ENCODE measurements around the gene MYO15B. TPM values are rescaled to one million over a fixed set of nuclear protein-coding genes. Genes with fewer than 3 reads are reported as not detected.

The MYO15B gene
- total RNA-seq, 1 donor from 2014 or later, result 20.2 TPM

DNA sequence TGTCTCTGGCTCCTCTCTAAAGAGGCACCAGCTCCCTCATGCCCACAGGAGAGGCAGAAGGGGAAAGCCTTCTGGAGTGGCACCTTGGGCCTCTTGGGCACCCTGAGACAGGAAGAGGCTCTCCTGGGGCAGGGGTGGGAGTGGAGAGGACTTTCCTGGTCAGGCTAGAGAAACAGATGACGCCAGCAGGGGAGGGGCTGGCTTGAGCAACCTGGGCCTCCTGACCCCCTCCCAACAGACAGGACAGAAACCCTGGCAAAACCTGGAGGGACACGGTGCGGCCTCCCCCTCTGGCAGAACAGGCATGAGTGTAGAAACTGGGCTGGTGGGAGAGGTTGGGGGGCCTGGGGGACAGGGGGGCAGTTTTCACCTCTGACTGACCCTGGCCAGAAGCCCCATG lies 51.7 kb downstream of the MYO15B start:
- DNase-seq (ENCODE audit: low read depth in 2 of 2), result no peak

DNA sequence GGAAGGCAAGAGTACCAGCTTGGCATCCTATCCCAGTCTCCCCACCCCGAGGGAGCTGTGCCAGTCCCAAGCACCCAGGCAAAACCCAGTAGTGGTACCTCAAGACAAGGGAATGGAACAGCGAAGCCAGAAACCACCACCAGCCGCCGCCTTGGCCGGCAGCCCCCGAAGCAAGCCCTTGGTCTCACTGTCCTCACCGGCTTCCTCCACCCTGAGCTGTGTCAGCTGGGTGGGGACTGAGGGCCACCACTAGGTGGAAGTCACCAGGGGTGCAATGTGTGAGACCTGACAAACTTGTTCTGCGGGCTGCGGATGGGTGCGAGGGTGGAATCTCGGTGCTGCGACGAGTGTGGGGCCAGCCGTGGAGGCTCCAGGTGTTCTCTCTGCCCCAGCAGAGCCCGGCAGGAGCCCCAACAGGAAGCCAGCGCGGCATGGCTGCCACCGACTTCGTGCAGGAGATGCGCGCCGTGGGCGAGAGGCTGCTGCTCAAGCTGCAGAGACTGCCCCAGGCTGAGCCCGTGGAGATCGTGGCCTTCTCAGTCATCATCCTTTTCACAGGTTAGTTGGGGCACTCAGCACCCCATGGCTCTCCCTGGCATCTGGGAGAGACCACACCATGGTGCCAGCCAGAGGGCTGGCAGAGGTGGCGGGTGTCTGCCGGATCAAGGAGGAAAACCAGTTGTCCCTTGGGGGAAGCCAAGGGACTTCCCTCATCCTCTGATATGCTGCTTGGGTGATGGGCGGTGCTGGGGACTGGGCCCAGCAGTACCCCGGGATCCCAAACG lies 52.4 kb downstream of the MYO15B start:
- no peak for DNase-seq (ENCODE audit: low read depth in 2 of 2)

DNA sequence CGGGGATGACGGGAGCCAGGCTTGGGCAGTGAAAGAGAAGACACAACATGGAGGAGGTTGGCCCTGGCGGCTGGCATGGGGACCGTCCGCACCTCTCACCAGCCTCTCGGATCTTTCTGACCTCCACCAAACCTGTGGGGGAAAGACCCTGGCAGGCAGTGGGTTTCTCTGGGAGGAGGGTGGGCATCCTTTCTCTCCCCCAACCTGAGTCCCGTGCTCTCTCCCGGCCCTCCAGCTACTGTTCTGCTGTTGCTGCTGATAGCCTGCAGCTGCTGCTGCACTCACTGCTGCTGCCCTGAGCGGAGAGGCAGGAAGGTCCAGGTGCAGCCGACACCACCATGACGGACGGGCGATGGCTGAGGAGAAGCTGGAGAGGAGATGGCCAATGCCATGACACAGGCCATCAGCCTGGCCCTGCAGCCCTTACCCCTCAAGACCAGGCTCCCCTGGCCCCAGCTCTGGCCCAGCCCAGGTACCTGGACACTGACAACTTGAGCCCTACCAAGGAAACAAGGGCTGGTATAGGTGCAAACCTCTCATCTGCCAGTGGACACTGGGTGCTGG lies 53.0 kb downstream of the MYO15B start:
- no peak for DNase-seq (ENCODE audit: low read depth in 2 of 2)

DNA sequence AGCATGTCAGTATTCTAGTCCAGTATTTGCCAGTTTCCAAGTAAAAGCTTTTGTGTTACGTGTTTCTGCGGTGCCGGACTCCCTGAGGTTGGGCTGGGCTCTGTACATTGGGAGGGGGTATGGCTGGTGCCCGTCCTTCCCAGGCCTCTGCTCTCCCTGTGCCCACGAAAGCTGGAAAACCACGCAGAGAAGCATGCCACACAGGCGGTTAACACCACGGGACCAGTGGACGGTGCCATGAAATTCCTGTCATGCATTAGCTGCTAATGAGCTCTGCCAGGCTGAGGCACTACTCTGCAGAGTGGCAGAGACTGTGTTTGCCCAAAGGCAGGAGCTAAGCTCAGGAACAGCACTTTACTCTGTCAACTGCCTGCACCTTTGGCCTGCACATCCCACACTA lies 53.7 kb downstream of the MYO15B start:
- no peak for DNase-seq (ENCODE audit: low read depth in 2 of 2)

DNA sequence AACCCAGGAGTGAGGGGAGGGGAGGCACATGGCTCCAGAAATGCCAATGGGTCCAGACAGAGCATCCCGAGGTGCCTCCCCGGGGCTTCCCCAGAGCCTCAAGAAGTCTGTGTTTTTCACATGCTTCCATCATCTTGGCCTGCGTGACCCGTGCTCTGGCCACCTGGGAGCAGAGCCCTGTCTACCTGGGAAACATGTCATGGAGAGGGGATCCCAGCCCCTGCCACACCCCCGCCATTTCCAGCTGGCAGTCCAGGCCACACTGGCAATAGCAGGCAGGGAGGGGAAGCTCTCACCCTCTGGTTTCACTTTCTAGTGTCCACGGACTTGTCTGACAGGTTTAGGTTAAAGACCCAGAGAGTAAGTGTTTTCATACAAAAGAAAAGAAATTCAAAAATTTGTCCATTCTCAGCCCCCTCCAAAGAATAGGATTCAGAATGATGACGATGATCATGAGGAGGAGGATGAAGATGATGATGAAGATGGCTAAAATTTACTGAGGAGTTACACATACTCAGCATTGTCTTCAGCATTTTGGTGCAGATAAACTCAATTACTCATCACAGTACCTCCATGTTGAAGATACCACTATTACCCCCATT lies 54.7 kb downstream of the MYO15B start:
- peak; percentile 19 to 32 for DNase-seq (ENCODE audit: low read depth in 2 of 2)

DNA sequence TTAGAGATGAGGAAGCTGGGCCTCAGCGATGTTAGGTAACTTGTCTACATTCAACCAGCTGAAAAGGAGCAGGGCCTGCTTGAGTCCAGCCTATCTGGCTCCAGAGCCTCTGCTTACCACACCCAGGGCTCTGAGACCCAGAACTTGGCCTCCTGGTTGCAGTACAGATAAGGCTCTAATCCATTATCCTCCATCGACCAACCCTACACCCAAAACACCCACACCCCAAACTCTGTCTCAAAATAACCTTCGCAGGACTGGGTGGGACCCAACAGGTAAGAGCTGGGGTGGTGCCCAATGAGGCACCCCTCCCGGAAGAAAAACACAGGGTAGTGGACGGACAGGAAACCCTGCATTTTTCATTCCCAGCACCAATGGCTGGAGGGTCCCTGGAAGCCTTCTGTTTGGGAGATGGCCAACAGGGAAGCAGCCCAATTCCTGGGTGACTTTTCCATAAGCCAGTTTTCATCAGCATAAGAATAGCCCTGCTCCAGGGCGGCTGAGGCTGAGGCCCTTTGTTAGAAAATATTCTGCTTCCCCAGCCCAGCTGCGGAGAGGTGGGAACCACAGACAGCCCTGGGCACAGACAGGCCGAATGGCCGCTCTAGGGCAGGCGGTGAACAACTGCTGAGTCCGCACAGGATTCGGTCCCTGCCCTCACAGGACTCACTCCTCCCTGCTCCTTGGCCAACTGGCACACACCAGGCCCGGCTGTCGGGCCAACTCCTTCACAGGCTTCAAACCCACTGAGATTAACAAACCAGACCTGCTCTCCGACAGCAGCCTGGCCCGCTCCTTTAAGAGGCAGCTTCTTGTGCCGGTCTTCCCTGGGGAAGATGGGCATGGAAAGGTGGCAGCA lies 55.4 kb downstream of the MYO15B start:
- no peak for DNase-seq (ENCODE audit: low read depth in 2 of 2)

DNA sequence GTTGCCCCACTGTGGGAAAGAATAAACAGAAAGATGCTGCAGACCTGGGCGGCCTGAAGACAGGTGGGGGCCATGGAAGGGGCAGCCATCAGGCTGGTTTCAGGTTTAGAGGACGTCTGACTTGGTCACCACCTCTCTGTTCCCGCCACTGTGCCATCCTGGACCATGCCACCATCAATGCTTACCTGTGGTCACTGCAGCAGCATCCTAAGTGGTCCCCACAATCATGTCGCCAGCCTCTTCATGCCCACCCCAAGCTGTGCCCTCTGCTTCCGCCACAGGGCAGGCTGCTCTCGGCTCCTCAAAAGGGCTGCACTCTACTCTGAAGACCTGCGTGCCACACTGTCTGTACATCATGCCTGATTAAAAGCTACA lies 56.0 kb downstream of the MYO15B start:
- DNase-seq (ENCODE audit: low read depth in 2 of 2), result no peak

DNA sequence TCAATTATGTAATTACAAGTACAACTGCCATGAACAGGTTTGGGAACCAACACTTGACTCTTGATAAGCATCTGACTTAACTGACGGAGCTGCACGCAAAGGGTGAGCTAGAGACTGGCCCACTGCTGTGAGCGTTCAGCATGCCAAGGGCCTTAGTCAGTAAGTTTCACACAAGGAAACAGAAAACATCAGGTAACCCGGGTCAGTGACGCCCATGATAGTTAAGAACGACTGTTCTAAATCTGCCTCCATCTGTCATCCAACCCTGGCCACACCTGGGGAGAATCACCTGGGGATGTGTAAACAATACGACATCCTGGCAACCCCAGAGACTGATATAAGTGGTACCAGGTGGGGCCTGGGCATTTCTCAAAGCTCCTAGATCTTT lies 57.9 kb downstream of the MYO15B start:
- DNase-seq (ENCODE audit: low read depth in 2 of 2), result peak in 1 of 2 donors; percentile 81

DNA sequence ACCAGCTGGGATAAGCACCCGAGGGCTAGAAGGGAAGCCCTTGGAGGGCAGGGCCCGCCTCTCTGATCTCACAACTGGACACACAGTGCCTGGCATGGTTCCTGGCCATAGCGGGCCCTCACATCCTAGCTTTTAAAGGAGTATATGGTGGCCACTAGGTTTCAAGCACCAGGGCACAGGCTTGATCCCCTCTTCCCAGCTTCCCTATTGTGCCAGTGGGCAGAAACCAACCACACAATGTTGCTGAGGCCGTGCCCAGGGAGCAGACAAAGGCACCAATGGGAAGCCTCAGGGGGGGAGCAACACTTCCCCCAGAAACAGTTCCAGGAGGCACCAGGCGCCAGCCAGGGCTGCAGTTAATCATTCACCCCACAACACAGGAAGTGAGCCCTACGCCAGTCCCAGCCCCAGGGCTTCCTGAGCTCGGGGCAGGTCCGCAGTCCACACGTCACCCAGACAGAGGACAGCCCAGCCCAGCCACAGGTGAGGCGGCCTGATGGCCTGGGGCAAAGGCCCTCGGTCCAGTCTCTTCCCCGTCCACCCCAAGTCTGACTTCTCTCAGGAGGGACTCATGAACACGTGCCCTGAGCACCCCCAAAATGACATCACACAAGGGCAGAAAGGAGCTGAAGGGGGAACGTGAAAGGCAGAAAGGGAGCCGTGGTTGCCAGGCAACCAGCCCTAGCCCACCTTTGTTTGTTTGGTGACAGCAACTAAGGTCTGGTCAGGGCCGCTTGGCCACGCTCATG lies 58.5 kb downstream of the MYO15B start:
- peak; percentile 78 to 88 for DNase-seq (ENCODE audit: low read depth in 2 of 2)

DNA sequence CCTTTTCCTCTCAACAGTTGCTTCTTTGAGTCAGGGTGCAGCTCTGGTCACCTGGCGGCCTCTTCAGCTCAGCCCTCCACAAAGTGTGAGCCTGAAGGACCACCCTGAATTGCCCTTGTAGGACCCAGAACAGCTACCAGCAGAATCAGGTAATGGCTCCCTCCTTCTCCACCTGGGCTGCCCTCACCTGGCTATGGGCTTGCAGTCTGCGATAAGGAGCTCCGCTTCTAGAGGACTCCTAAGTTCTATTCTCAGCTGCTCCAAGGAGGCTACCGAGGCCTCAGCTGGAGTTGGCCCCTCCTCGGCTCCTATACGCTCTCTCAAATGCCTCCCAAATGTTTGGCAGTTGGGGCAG lies 59.0 kb downstream of the MYO15B start:
- DNase-seq (ENCODE audit: low read depth in 2 of 2), result no peak

DNA sequence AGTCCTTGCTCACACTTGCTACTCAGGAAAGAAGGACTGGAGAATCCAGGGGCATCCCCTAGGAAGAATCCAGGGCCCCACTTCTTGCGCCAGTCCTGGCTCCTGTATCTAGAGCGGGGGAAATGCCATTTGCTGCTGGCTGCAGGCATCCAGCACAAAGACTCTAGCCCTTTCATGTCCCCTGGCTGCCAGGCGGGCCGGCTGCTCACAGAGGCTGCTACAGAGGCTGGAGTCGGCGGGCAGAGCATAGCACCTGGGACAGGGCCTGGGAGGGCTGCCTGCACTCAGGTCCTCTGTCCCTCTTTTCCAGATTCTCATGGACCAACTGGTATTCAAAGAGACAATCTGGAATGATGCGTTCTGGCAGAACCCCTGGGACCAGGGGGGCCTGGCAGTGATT lies 59.5 kb downstream of the MYO15B start:
- DNase-seq (ENCODE audit: low read depth in 2 of 2), result no peak

DNA sequence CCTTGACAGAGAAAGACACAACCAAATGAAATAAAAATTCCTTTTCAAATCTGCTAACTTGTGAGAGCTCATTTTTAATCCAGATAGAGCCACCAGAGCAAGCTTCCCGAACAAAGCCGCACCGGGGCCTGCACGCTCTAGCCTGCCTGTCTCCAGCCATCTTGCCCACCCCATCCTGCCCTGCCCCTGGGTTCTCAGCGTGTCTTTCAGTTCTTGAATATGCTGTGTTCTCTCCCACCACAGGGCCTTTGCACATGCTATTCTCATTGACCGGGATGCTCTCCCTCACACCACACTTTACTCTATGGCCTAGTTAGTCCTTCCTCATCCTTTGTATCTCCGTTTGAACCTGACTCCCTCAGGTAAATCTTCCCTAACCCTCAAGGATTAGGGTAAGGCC lies 60.3 kb downstream of the MYO15B start:
- DNase-seq (ENCODE audit: low read depth in 2 of 2), result no peak

DNA sequence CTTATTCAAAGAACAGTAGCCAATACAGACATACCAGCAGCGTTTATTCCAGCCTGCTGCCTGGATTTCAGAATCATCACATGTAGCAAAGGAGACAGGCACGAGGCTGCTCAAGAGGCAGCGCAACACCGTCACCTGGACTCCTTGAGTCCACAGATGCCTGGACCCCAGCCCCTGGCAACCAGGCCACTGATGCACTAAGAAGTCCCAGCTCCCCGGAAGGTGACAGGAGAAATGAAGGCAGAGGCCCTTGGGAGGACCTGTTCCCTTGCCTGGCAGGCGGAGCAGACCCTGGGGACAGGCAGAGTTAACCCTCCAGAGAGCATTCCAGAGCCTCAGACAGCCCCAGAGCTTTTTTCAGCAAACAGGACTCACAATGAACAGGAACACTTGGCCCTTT lies 62.1 kb downstream of the MYO15B start:
- DNase-seq (ENCODE audit: low read depth in 2 of 2), result no peak

DNA sequence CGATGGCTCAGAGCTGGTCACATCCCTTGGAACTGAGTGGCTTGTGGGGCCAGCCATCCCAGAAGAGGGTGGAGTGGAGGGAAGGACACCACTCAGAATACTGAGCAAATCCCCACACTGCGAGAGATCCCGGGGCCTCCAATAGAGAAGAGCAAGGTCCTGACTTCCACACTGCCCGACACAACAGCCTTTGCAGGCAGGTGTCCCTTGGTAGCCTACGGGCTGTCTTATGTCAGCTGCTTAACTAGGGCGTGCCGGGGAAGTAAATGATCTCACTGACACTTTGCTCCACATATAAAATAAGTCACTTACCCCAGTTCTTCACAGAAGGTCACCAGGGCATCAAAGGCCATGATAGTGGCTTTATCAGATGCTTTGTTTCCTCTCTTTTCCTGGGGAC lies 63.3 kb downstream of the MYO15B start:
- DNase-seq (ENCODE audit: low read depth in 2 of 2), result no peak

DNA sequence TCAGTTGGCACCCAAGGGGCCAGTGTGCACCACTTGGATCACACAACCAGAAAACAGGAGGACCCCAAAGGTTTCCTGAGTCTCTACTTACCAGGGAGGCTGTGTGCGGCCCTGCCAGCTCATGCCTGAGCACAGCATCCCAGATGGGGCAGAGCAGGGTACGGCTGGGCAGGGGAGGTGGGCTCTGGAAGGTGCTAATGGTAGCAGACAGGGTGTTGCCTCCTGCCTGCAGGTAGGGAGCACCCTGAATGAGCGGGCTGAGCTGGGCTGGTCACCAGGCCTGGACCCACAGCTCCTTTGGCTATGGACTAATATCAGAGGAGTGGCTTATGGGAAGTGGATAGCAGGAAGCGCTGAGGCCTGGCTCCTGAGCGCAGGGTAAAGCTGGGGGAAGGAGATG lies 64.7 kb downstream of the MYO15B start:
- DNase-seq (ENCODE audit: low read depth in 2 of 2), result no peak

DNA sequence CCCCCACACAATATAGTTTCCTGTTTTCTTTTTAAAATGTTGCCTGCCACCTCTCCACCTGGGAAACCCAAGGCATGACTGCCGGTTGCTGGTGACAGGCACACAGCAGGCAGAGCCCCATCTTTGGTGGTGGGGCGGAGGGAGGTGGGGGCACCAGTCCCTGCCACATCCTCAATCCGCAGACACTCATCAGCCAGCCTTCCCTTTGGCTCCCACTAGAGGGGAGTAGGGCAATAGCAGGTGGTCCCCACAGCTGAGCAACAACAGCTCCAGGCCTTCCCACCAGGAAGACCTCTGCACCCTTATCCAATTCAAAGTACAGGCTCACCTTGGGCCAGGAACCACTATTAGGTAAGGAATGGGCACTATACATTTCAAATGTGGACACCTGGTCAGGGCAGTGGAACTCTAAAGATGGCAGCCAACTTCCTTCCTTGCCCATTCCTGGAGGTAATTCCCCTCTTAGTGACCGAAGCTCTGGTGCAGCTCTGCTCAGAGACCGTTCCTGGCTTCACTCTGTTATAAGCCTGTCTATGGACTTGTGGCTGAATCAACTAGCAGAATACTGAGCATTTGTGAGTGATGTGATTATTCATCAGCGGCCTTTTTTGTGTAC lies 65.4 kb downstream of the MYO15B start:
- DNase-seq (ENCODE audit: low read depth in 2 of 2), result peak; percentile 39 to 62

DNA sequence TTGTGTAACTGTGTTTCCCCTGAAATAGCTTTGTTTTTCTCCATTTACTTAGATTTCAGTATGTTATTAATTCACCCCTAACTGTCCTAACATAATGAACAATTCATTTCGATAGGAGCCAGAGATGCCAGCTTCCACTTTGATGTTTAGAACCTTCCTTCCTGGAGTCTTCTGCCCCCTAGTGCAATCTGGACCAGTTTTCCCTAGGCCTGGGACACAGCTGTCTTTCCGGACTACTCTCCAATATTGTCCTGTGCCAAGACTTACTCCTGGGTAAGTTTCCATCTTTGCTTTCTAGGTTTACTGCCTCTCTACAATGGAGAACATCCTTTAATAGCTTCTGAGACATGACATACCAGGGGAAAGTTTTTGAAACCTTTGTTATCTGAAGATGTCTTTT lies 66.6 kb downstream of the MYO15B start:
- peak; percentile 75 to 88 for DNase-seq (ENCODE audit: low read depth in 2 of 2)

DNA sequence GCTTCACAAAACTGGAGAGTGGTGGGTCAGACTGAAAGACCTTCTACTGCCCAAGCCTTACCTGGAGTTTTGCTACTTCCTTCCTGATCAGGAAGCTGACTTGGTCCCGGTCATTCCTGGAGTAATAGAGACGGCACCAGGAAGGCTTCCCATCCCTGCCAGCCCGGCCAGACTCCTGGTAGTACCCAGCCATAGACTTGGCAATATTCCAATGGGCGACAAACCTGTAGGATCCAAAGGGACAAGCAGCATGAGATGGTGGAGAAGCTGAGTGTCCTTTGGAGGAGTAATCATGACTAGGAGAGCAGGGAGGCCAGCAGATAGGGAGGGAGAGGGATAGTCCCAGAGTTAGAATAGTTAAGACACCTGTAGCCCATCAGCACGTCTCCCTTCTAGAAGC lies 70.6 kb downstream of the MYO15B start:
- no peak for DNase-seq (ENCODE audit: low read depth in 2 of 2)

DNA sequence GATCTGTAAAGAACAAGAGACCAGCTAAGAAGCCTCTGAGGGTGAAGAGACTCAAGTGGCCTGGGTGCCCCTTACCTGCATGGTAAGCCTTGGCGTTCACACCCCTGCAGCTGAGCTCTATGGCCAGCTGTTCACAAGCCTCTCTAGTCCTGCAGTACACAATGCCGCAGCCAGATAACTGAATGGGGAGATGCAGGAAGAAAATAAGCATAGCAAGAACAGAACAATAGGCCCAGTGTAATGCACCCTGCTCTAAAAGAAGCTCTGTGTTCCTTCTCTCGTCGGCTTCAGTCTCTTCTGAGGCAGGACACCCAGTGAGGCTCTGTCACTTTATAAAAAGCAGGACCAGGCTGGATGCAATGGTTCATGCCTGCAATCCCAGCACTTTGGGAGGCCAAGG lies 73.9 kb downstream of the MYO15B start:
- no peak for DNase-seq (ENCODE audit: low read depth in 2 of 2)

DNA sequence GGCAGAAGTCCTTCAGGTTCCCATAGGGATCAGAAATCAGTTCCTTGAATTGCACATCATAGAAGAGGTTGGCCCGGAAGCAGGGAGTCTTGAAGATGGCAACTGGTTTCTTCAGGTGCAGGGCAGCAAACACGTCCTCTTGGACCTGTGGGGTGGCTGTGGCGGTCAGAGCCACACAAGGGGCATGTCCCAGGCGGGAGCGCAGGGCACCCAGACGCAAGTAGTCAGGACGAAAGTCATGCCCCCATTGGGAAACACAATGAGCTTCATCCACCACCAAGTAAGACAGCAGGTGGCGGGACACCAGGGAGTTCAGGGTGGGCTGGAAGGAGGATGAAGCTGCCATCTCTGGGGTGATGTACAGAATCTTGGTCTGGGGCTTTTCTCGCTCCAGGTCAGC lies 74.9 kb downstream of the MYO15B start:
- DNase-seq (ENCODE audit: low read depth in 2 of 2), result no peak

DNA sequence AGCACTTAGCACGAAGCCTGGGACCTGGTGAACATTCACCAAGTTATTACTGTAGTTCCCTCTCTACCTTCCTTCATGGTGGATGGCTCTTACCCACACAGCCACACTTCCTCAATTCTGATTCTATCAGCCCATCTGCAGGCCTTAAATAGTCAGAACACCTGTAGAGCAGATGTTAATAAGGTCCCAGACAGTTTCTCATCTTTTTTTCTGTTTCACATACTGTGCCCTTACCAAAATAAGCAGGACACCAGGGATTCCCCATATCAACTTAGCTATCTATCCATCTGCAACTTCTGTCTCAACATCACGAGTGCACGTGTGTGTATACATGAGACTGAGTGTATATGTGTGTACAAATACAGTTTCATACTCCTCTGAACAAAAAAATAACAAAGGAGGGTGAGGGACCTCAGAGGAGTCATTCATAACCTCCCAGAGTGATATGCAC lies 76.5 kb downstream of the MYO15B start:
- DNase-seq (ENCODE audit: low read depth in 2 of 2), result no peak

Data from lung microvascular endothelial cell (primary cell).